GM10248 (cell line): ENCODE results near the gene ENO3.

ENCODE experiments used
- CTCF ChIA-PET: fragments of 300-600 bp; sonication (Branson Sonifier 250); formaldehyde crosslinking; extraction: SDS; loops from one replicate; lab custom pipeline; 2021; ENCODE audit warnings: antibody characterized with exemption; lab: Yijun Ruan, JAX
- POLR2A ChIA-PET: fragments of 350-650 bp; sonication (Branson Sonifier 250); formaldehyde crosslinking; extraction: SDS; loops from one replicate; lab custom pipeline; 2020; ENCODE audit warnings: antibody characterized with exemption; lab: Yijun Ruan, JAX
- DNase-seq: peaks from one replicate; pipeline ENCODE4 v3.0.0; 2012; ENCODE audit errors: extremely low spot score
- CTCF ChIP-seq: IDR thresholded peaks from 2 replicates; pipeline ENCODE4 v1.5.1; 2012; ENCODE audit warnings: mild to moderate bottlenecking, low read depth; ENCODE audit errors: extremely low read depth, missing control alignments, control extremely low read depth

ENO3 gene

GRCh38 chr17:4940555-4941318, 10.2 kb upstream of the ENO3 start:
- POLR2A ChIA-PET, result interaction anchor here (0.5 to 1.8 kb wide), 9 partner anchors 11 to 285 kb away, joined by 3 to 25 read pairs (median 5); partner anchors contain the start of genes C17orf107 and SPAG7
- DNase-seq, result no peak
- CTCF ChIA-PET, result interaction anchor here (1.0 to 2.3 kb wide), 4 partner anchors 15 to 122 kb away, joined by 3 to 12 read pairs (median 3); no protein-coding TSS in a partner anchor
- TF ChIP-seq CTCF, result no peak

GRCh38 chr17:4941319-4941610, 9.7 kb upstream of the ENO3 start:
- TF ChIP-seq CTCF, result no peak
- CTCF ChIA-PET, result no interaction called here
- no peak for DNase-seq
- POLR2A ChIA-PET, result no interaction called here

GRCh38 chr17:4942760-4943508, 8.0 kb upstream of the ENO3 start:
- CTCF ChIA-PET, result interaction anchor here (1.4 kb wide), 1 partner anchor 10 kb away, joined by 3 read pairs; no protein-coding TSS in a partner anchor
- TF ChIP-seq CTCF, result no peak
- POLR2A ChIA-PET, result interaction anchor here (0.6 to 0.8 kb wide), 2 partner anchors 25 to 1157 kb away, joined by 3 to 5 read pairs; partner anchors contain the start of gene SPAG7
- DNase-seq, result no peak

GRCh38 chr17:4944163-4944553, 6.8 kb upstream of the ENO3 start:
- no peak for DNase-seq
- TF ChIP-seq CTCF, result no peak
- ChIA-PET POLR2A (interaction anchor here (1.1 kb wide), 1 partner anchor 23 kb away, joined by 6 read pairs; the partner anchor contains the start of gene SPAG7), CTCF (no interaction called here)

- TF ChIP-seq CTCF, result no peak
- CTCF ChIA-PET, result interaction anchor here (1.1 kb wide), 1 partner anchor 86 kb away, joined by 3 read pairs; no protein-coding TSS in a partner anchor
- POLR2A ChIA-PET, result interaction anchor here (1.1 kb wide), 1 partner anchor 23 kb away, joined by 6 read pairs; the partner anchor contains the start of gene SPAG7
- DNase-seq, result no peak
Observed at GRCh38 chr17:4944554-4945175, 6.3 kb upstream of the ENO3 start.
